HCT116 (cell line): ENCODE data around the gene NMU. TPM values are rescaled to one million over a fixed set of nuclear protein-coding genes. Genes with fewer than 3 reads are reported as not detected.

Experiments
- ATAC-seq: fragments of 200-7000 bp; cut with Tn5 transposase; 2 replicates; pipeline ENCODE4 v1.9.1; 2020; ENCODE audit warnings: mild to moderate bottlenecking, moderate library complexity
- BruUV-seq: library from RNA; stranded (reverse); fragments of 400-500 nt; replicated peaks from 2 replicates; lab custom pipeline; 2021; lab: Mats Ljungman, UMichigan
- CTCF ChIA-PET: fragments of 300-600 bp; sonication (Branson Sonifier 250); formaldehyde crosslinking; loops from one replicate; lab custom pipeline; 2021; ENCODE audit warnings: antibody characterized with exemption; lab: Charles Lee
- POLR2A ChIA-PET: fragments of 300-600, 350-600 bp; sonication (Branson Sonifier 250); formaldehyde crosslinking; loops from one replicate; lab custom pipeline; 2021; ENCODE audit warnings: antibody characterized with exemption; lab: Charles Lee
- RAD21 ChIA-PET, 2 experiments: fragments of 300-600 bp; sonication (Branson Sonifier 250); formaldehyde crosslinking; loops; one replicate each; lab custom pipeline; 2023; ENCODE audit warnings: low total read pairs in 2 of 2; ENCODE audit not compliant: uncharacterized antibody in 2 of 2, unreplicated experiment in 2 of 2, low non-redundant PET in 1 of 2; lab: Charles Lee
- DNase-seq: peaks from one replicate; pipeline ENCODE4 v3.0.0-alpha.2; 2010; ENCODE audit warnings: low read depth, low spot score
- H2AFZ ChIP-seq: fragments of 200-600 bp; shearing (Covaris generic), sonication (generic); 2 replicates; pipeline ENCODE4 v1.6.1; 2017; ENCODE audit warnings: low read depth, mixed run types, mixed read lengths, antibody characterized with exemption, low read length; ENCODE audit not compliant: poor library complexity, severe bottlenecking
- H3K27ac ChIP-seq: 2 replicates; pipeline ENCODE4 v1.5.1; 2012; ENCODE audit warnings: low read depth, low read length
- H3K27me3 ChIP-seq: fragments of 200-600 bp; sonication (generic); 2 replicates; pipeline ENCODE4 v1.6.1; 2016; ENCODE audit warnings: mixed run types, low read length, mixed read lengths; ENCODE audit not compliant: insufficient read depth
- H3K36me3 ChIP-seq, 2 experiments: fragments of 200-500 bp in 1 of 2; fragments of 200-600 bp in 1 of 2; sonication (Bioruptor generic) in 1 of 2; sonication (generic) in 1 of 2; 2 replicates each; pipeline versions ENCODE4 v1.5.1 to v1.6.1; 2014 to 2016; ENCODE audit warnings: low read length in 2 of 2, inconsistent platforms in 1 of 2, mixed read lengths in 1 of 2, mixed run types in 1 of 2; ENCODE audit not compliant: insufficient read depth in 2 of 2, control insufficient read depth in 1 of 2
- H3K4me1 ChIP-seq, 2 experiments: fragments of 200-600 bp in 1 of 2; sonication (generic) in 1 of 2; 2 replicates each; pipeline versions ENCODE4 v1.5.1 to v1.6.1; 2012 to 2017; ENCODE audit warnings: low read length in 2 of 2, inconsistent platforms in 1 of 2, mild to moderate bottlenecking in 1 of 2, mixed read lengths in 1 of 2, mixed run types in 1 of 2, moderate library complexity in 1 of 2; ENCODE audit not compliant: insufficient read depth in 2 of 2, control insufficient read depth in 1 of 2
- H3K4me2 ChIP-seq: fragments of 200-600 bp; sonication (generic); 2 replicates; pipeline ENCODE4 v1.6.1; 2017; ENCODE audit warnings: mixed run types, low read length, mixed read lengths
- H3K4me3 ChIP-seq, 2 experiments: fragments of 200-600 bp in 1 of 2; sonication (generic) in 1 of 2; replicated peaks in 1 of 2; 2 replicates each; pipeline ENCODE4 v1.5.1; 2011 to 2016; ENCODE audit warnings: low read length in 2 of 2, control low read depth in 1 of 2, low read depth in 1 of 2, mild to moderate bottlenecking in 1 of 2, mixed read lengths in 1 of 2, mixed run types in 1 of 2
- H3K79me2 ChIP-seq: fragments of 200-600 bp; sonication (generic); 2 replicates; pipeline ENCODE4 v1.6.1; 2017; ENCODE audit warnings: mild to moderate bottlenecking, mixed run types, low read length, moderate library complexity, mixed read lengths; ENCODE audit not compliant: insufficient read depth
- H3K9ac ChIP-seq: fragments of 200-600 bp; sonication (generic); 2 replicates; pipeline ENCODE4 v1.6.1; 2016; ENCODE audit warnings: low read length, mixed read lengths
- H3K9me2 ChIP-seq: fragments of 200-600 bp; sonication (generic), shearing (Covaris generic); 2 replicates; pipeline ENCODE4 v1.6.1; 2017; ENCODE audit warnings: mixed run types, mild to moderate bottlenecking, moderate library complexity; ENCODE audit not compliant: insufficient read depth
- H3K9me3 ChIP-seq, 2 experiments: fragments of 200-500 bp in 1 of 2; fragments of 200-600 bp in 1 of 2; sonication (Bioruptor generic) in 1 of 2; sonication (generic) in 1 of 2; 2 replicates each; pipeline ENCODE4 v1.6.1; 2014 to 2017; ENCODE audit warnings: low read length in 2 of 2, mixed read lengths in 2 of 2, inconsistent platforms in 1 of 2, low read depth in 1 of 2, mild to moderate bottlenecking in 1 of 2, mixed run types in 1 of 2, moderate library complexity in 1 of 2; ENCODE audit not compliant: control insufficient read depth in 1 of 2, insufficient read depth in 1 of 2
- H4K20me1 ChIP-seq: fragments of 200-600 bp; sonication (generic), shearing (Covaris generic); 2 replicates; pipeline ENCODE4 v1.6.1; 2017; ENCODE audit warnings: mixed run types, mild to moderate bottlenecking, moderate library complexity; ENCODE audit not compliant: insufficient read depth
- CBX3 ChIP-seq: IDR thresholded peaks from 2 replicates; pipeline ENCODE4 v1.6.1; 2012; ENCODE audit warnings: low read depth
- CEBPB ChIP-seq: IDR thresholded peaks from 2 replicates; pipeline ENCODE4 v1.6.1; 2012; ENCODE audit warnings: low read depth
- EGR1 ChIP-seq: IDR thresholded peaks from 2 replicates; pipeline ENCODE4 v1.6.1; 2012; ENCODE audit warnings: low read depth
- POLR2A ChIP-seq: IDR thresholded peaks from 2 replicates; pipeline ENCODE4 v1.7.0; 2011; ENCODE audit warnings: borderline replicate concordance; ENCODE audit not compliant: insufficient read depth, insufficient read length; ENCODE audit errors: extremely low read depth
- POLR2AphosphoS5 ChIP-seq: IDR thresholded peaks from 2 replicates; pipeline ENCODE4 v1.6.1; 2011; ENCODE audit warnings: mild to moderate bottlenecking, low read depth, low read length, moderate library complexity
- RAD21 ChIP-seq: IDR thresholded peaks from 2 replicates; pipeline ENCODE4 v1.6.1; 2012; ENCODE audit warnings: low read depth, mild to moderate bottlenecking
- TCF7L2 ChIP-seq: IDR thresholded peaks from 2 replicates; pipeline ENCODE4 v1.7.0; 2011; ENCODE audit warnings: borderline replicate concordance, inconsistent platforms; ENCODE audit not compliant: insufficient read depth, insufficient read length; ENCODE audit errors: extremely low read depth
- YY1 ChIP-seq: IDR thresholded peaks from 2 replicates; pipeline ENCODE4 v1.6.1; 2011; ENCODE audit warnings: low read length, low read depth, moderate library complexity, mild to moderate bottlenecking; ENCODE audit not compliant: insufficient replicate concordance; ENCODE audit errors: extremely low read depth
- ZFX ChIP-seq: fragments of 450-650 bp; IDR thresholded peaks from 2 replicates; pipeline ENCODE4 v1.6.1; 2017
- ZNF274 ChIP-seq: fragments of 200-500 bp; sonication (Bioruptor generic); IDR thresholded peaks from 2 replicates; pipeline ENCODE4 v1.6.1; 2014; ENCODE audit warnings: mild to moderate bottlenecking, low read depth, low read length, inconsistent platforms
- intact Hi-C: fragments of 100-400 bp; cut with micrococcal nuclease; formaldehyde crosslinking; loops from 2 replicates; pipeline ENCODE4 v1.10.0; 2022
- total RNA-seq: library from RNA; stranded (reverse); gene quantifications from one replicate; pipeline ENCODE4 v1.2.1, GENCODE V29; 2021; ENCODE audit not compliant: unreplicated experiment
- TF ChIP-seq, protein P1 (sequence below): IDR thresholded peaks from 2 replicates; pipeline ENCODE4 v1.6.1; 2012
- TF ChIP-seq, protein P2 (sequence below), 3 experiments: fragments of 200-600 bp in 1 of 3; sonication (generic) in 1 of 3; IDR thresholded peaks in 2 of 3; conservative IDR thresholded peaks in 1 of 3; 2 replicates each; pipeline ENCODE4 v1.5.1; 2012 to 2017; ENCODE audit warnings: low read depth in 2 of 3, low read length in 2 of 3, antibody characterized with exemption in 1 of 3, borderline replicate concordance in 1 of 3, control low read depth in 1 of 3, mild to moderate bottlenecking in 1 of 3, mixed read lengths in 1 of 3, mixed run types in 1 of 3, moderate library complexity in 1 of 3; ENCODE audit not compliant: insufficient read depth in 1 of 3
- TF ChIP-seq, protein P3 (sequence below): IDR thresholded peaks from 2 replicates; pipeline ENCODE4 v1.6.1; 2011; ENCODE audit warnings: mild to moderate bottlenecking, low read length, moderate library complexity; ENCODE audit not compliant: insufficient replicate concordance; ENCODE audit errors: extremely low read depth

The NMU gene
- total RNA-seq, 1 experiment from 2014 or later = 81.1 TPM

DNA sequence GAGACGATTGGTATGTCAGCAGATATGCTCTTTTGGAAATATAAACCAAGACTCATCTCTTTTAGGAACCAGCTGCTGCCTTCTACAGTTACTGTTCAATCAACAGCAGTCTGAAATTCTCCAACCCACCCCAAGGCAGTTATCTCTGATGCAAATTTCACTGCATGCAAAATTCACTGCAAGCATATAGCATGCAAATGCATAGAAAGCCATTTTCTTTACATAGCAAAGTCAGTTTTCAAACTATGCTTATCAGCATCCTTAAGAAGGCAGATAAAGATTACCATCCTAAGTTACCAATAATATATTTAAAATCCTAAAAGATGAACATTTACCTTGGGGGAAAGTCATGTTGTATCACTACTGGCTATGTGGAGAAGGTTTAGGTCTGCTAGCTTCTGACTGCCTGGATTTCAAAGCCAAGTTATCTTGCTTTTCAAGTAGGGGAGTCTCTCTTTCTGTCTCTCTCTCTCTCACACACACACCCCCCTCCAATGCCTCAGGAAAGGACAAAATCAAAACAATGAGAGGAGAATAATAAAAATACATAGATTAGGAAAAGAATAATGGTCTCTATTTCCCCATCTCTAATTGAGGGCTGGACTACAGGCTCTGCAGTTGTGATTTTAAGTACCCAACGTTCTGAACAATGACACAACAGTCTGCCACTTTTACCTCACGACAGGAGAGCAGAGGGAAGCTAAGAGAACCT is 1.5 kb downstream of the NMU start:
- Histone ChIP-seq H3K4me2 (peak overlapping the region; percentile 88), H3K27me3 (no peaks in the 10 kb centered on the region), H3K4me3 (peak overlapping the region; percentile 77 to 78), H4K20me1 (no peaks in the 10 kb centered on the region), H3K79me2 (peaks cover 62% of the 10 kb centered on the region), H3K27ac (no peak overlapping the region), H2AFZ (no peak overlapping the region), H3K4me1 (peaks cover 22 to 34% of the 10 kb centered on the region in 2 experiments), H3K9ac (peak overlapping the region; percentile 88), H3K9me2 (no peaks in the 10 kb centered on the region), H3K9me3 (no peaks in the 10 kb centered on the region), H3K36me3 (no peaks in the 10 kb centered on the region)
- intact Hi-C loops = loop anchor here (5.0 to 10.0 kb wide), 3 partner anchors 90 to 290 kb away; partner anchors contain the start of genes CLOCK and SRD5A3
- CTCF ChIA-PET = interaction anchor here (1.4 kb wide), 1 partner anchor 20 kb away, joined by 3 read pairs; no protein-coding TSS in a partner anchor
- POLR2A ChIA-PET = interaction anchor here (0.7 kb wide), 1 partner anchor 9 kb away, joined by 3 read pairs; no protein-coding TSS in a partner anchor
- TF ChIP-seq POLR2A = no peak
- TF ChIP-seq, protein P1, sequence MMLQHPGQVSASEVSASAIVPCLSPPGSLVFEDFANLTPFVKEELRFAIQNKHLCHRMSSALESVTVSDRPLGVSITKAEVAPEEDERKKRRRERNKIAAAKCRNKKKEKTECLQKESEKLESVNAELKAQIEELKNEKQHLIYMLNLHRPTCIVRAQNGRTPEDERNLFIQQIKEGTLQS = no peak
- TF ChIP-seq RAD21 = no peak
- TF ChIP-seq, protein P2, sequence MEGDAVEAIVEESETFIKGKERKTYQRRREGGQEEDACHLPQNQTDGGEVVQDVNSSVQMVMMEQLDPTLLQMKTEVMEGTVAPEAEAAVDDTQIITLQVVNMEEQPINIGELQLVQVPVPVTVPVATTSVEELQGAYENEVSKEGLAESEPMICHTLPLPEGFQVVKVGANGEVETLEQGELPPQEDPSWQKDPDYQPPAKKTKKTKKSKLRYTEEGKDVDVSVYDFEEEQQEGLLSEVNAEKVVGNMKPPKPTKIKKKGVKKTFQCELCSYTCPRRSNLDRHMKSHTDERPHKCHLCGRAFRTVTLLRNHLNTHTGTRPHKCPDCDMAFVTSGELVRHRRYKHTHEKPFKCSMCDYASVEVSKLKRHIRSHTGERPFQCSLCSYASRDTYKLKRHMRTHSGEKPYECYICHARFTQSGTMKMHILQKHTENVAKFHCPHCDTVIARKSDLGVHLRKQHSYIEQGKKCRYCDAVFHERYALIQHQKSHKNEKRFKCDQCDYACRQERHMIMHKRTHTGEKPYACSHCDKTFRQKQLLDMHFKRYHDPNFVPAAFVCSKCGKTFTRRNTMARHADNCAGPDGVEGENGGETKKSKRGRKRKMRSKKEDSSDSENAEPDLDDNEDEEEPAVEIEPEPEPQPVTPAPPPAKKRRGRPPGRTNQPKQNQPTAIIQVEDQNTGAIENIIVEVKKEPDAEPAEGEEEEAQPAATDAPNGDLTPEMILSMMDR (IDR thresholded peaks at IDR 0.05 in 2 of 3, conservative IDR thresholded peaks at IDR 0.05 in 1 of 3; ENCODE audit: borderline replicate concordance in 1 of 3, insufficient read depth in 1 of 3, low read depth in 2 of 3, low read length in 2 of 3) = no peak
- TF ChIP-seq ZFX = no peak
- no peak for TF ChIP-seq YY1
- TF ChIP-seq EGR1 = no peak
- no peak for TF ChIP-seq ZNF274
- TF ChIP-seq CBX3 = no peak
- TF ChIP-seq POLR2AphosphoS5 = no peak
- no peak for TF ChIP-seq TCF7L2
- TF ChIP-seq, protein P3, sequence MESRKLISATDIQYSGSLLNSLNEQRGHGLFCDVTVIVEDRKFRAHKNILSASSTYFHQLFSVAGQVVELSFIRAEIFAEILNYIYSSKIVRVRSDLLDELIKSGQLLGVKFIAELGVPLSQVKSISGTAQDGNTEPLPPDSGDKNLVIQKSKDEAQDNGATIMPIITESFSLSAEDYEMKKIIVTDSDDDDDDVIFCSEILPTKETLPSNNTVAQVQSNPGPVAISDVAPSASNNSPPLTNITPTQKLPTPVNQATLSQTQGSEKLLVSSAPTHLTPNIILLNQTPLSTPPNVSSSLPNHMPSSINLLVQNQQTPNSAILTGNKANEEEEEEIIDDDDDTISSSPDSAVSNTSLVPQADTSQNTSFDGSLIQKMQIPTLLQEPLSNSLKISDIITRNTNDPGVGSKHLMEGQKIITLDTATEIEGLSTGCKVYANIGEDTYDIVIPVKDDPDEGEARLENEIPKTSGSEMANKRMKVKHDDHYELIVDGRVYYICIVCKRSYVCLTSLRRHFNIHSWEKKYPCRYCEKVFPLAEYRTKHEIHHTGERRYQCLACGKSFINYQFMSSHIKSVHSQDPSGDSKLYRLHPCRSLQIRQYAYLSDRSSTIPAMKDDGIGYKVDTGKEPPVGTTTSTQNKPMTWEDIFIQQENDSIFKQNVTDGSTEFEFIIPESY = no peak
- no peak for TF ChIP-seq CEBPB
- ATAC-seq (no peak), DNase-seq (no peak)
- RAD21 ChIA-PET = no interaction called here
- no TSS peak for BruUV-seq
